Lower leg skin (tissue), 3 donors: ENCODE measurements around the gene RAB40B.

Source experiments
- POLR2A ChIP-seq, 2 donors: fragments of 450-650 bp; IDR thresholded peaks; one replicate each; pipeline ENCODE4 v1.6.1; 2016 to 2017; ENCODE audit warnings: antibody characterized with exemption in 2 of 2, mild to moderate bottlenecking in 1 of 2, moderate library complexity in 1 of 2
- TF ChIP-seq, protein P1 (sequence below), 3 donors: fragments of 450-650 bp; IDR thresholded peaks; one replicate each; pipeline ENCODE4 v1.5.1; 2016; ENCODE audit warnings: antibody characterized with exemption in 3 of 3, mild to moderate bottlenecking in 3 of 3, moderate library complexity in 2 of 3

DNA sequence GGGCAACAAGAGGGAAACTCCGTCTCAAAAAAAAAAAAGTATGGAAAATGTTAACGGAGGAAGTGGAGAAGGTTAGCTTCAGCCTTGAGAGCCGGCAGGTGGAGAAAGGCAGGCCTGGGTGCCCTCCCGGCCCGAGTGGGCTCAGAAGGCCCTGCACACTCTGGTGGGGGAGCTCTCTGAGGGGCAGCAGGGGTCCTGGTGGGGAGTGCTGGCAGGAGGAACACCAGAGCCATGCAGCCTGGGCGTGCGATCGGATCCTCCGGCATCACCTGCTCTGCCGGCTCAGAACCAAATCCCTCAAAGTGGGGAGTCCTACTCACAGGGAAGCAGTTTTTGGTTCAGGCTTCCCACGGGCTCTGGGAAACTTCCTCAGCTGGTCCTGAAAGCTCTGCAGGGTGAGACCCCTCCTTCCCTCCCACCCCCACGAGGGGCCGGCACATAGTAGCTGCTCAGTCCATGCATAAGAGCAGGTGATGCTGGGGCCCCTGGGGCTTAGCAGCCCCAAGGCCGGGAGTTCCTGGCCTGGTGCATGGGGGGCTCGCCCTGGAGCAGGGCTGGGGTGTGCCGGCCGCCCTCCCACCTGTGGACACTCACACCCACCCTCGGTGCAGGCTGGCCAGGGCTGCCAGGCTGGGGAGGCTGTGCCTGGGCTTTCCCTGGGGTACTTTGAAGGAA is 38.1 kb upstream of the RAB40B start:
- TF ChIP-seq, protein P1, sequence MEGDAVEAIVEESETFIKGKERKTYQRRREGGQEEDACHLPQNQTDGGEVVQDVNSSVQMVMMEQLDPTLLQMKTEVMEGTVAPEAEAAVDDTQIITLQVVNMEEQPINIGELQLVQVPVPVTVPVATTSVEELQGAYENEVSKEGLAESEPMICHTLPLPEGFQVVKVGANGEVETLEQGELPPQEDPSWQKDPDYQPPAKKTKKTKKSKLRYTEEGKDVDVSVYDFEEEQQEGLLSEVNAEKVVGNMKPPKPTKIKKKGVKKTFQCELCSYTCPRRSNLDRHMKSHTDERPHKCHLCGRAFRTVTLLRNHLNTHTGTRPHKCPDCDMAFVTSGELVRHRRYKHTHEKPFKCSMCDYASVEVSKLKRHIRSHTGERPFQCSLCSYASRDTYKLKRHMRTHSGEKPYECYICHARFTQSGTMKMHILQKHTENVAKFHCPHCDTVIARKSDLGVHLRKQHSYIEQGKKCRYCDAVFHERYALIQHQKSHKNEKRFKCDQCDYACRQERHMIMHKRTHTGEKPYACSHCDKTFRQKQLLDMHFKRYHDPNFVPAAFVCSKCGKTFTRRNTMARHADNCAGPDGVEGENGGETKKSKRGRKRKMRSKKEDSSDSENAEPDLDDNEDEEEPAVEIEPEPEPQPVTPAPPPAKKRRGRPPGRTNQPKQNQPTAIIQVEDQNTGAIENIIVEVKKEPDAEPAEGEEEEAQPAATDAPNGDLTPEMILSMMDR (IDR thresholded peaks at IDR 0.05), result no peak
- TF ChIP-seq POLR2A (IDR thresholded peaks at IDR 0.05), result no peak
